ENCODE results near the gene TRAPPC8.

TRAPPC8 gene, protein sequence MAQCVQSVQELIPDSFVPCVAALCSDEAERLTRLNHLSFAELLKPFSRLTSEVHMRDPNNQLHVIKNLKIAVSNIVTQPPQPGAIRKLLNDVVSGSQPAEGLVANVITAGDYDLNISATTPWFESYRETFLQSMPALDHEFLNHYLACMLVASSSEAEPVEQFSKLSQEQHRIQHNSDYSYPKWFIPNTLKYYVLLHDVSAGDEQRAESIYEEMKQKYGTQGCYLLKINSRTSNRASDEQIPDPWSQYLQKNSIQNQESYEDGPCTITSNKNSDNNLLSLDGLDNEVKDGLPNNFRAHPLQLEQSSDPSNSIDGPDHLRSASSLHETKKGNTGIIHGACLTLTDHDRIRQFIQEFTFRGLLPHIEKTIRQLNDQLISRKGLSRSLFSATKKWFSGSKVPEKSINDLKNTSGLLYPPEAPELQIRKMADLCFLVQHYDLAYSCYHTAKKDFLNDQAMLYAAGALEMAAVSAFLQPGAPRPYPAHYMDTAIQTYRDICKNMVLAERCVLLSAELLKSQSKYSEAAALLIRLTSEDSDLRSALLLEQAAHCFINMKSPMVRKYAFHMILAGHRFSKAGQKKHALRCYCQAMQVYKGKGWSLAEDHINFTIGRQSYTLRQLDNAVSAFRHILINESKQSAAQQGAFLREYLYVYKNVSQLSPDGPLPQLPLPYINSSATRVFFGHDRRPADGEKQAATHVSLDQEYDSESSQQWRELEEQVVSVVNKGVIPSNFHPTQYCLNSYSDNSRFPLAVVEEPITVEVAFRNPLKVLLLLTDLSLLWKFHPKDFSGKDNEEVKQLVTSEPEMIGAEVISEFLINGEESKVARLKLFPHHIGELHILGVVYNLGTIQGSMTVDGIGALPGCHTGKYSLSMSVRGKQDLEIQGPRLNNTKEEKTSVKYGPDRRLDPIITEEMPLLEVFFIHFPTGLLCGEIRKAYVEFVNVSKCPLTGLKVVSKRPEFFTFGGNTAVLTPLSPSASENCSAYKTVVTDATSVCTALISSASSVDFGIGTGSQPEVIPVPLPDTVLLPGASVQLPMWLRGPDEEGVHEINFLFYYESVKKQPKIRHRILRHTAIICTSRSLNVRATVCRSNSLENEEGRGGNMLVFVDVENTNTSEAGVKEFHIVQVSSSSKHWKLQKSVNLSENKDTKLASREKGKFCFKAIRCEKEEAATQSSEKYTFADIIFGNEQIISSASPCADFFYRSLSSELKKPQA (N-terminal part only)

DNA sequence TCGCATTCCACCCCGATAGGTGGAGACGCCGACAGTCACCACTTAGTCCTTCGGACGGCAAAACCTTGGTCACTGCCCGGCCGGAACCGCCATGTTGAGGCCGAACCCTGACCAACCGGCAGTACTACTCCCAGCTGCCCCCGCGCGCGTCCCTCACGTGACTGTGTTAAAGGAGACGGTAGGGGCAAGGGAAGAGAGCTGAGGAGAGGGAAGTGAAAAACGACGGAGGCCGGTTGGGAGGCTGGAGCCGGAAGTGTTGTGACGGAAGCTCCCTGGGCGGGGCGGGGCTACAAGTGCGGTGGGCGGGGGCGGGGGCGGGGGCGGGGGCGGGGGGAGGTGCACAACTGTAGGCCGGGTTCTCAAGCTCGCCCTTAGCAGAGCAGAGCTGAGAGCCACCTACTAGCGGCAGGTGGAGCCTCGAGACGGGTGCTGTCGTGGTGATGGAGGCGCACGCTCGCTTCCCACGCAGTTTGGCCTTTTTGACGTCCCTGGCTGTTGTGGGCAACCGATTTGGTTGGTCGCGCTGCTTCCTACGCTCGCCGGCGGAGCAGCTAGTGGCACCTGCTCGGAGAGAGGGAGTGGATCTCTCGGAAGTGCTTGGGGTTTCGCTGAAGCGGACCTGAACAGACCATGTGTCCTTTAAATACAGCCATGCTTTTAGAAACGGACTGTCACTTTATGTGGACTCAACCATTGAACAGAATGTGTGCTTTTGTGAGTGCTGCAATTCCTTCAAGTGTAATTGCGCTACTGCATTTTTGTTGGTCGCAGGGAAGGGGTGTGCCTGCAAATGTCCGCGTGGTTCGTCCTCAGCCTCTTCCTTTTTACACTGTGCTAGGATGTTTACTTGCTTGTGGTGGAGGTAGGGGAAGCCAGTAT, at the start of gene TRAPPC8:
Gene TRAPPC8 (minus strand): TSS at position 130 of the 879 bp plus-strand sequence. CDS start 364 bp downstream, outside the sequence.
- no peaks in the 10 kb centered on the region for H3K27me3 ChIP-seq (ENCODE audit: insufficient read depth, low read length, poor library complexity)
- H3K79me2 ChIP-seq (ENCODE audit: insufficient read depth, low read length) = peaks cover 47% of the 10 kb centered on the region
- peaks cover 22% of the 10 kb centered on the region for H4K20me1 ChIP-seq (ENCODE audit: insufficient read depth, low read length)
- H3K4me1 ChIP-seq (ENCODE audit: insufficient read depth, low read length) = peaks cover 49% of the 10 kb centered on the region
- DNase-seq (peak; percentile 94), ATAC-seq (ENCODE audit: insufficient read depth, low read depth) (peak; percentile 88)
- TF ChIP-seq CTCF (IDR thresholded peaks at IDR 0.05; ENCODE audit: borderline replicate concordance, extremely low read depth, low read length, poor library complexity, severe bottlenecking) (peak; percentile 50), EZH2 (IDR thresholded peaks at IDR 0.05; ENCODE audit: borderline replicate concordance, low read depth, low read length, severe bottlenecking) (no peak)
- H3K4me2 ChIP-seq (ENCODE audit: insufficient read depth, low read length) = peak within 1 kb of the TSS; percentile 99
- peak within 1 kb of the TSS; percentile 82 for H3K27ac ChIP-seq (ENCODE audit: low read length)
- H3K9me3 ChIP-seq (ENCODE audit: insufficient read depth, low read length, severe bottlenecking) = no peaks in the 10 kb centered on the region
- peaks cover 13% of the 10 kb centered on the region for H3K36me3 ChIP-seq (ENCODE audit: insufficient read depth, low read length)
- peak within 1 kb of the TSS; percentile 98 for H2AFZ ChIP-seq (ENCODE audit: low read depth, low read length)
- peak within 1 kb of the TSS; percentile 90 to 95 for H3K4me3 ChIP-seq (ENCODE audit: low read depth in 1 of 2, low read length in 2 of 2)
- peak within 1 kb of the TSS; percentile 71 for H3K9ac ChIP-seq (ENCODE audit: low read depth, low read length)

GRCh38 chr18:31990823-31991222, 47.9 kb upstream of the TRAPPC8 start:
- Histone ChIP-seq H3K36me3 (ENCODE audit: insufficient read depth, low read length) (no peaks in the 10 kb centered on the region), H3K4me3 (ENCODE audit: low read depth in 1 of 2, low read length in 2 of 2) (no peak overlapping the region), H3K4me1 (ENCODE audit: insufficient read depth, low read length) (no peaks in the 10 kb centered on the region), H3K79me2 (ENCODE audit: insufficient read depth, low read length) (no peaks in the 10 kb centered on the region), H3K27ac (ENCODE audit: low read length) (no peak overlapping the region), H3K9me3 (ENCODE audit: insufficient read depth, low read length, severe bottlenecking) (no peaks in the 10 kb centered on the region), H3K4me2 (ENCODE audit: insufficient read depth, low read length) (no peak overlapping the region), H2AFZ (ENCODE audit: low read depth, low read length) (no peak overlapping the region), H4K20me1 (ENCODE audit: insufficient read depth, low read length) (no peaks in the 10 kb centered on the region), H3K27me3 (ENCODE audit: insufficient read depth, low read length, poor library complexity) (no peaks in the 10 kb centered on the region), H3K9ac (ENCODE audit: low read depth, low read length) (no peak overlapping the region)
- ATAC-seq (ENCODE audit: insufficient read depth, low read depth) (no peak), DNase-seq (no peak)
- no peak for TF ChIP-seq CTCF (IDR thresholded peaks at IDR 0.05; ENCODE audit: borderline replicate concordance, extremely low read depth, low read length, poor library complexity, severe bottlenecking)
- no peak for TF ChIP-seq EZH2 (IDR thresholded peaks at IDR 0.05; ENCODE audit: borderline replicate concordance, low read depth, low read length, severe bottlenecking)

- peaks cover under 1% of the 10 kb centered on the region for H3K9me3 ChIP-seq (ENCODE audit: insufficient read depth, low read length, severe bottlenecking)
- DNase-seq (peak; percentile 18), ATAC-seq (ENCODE audit: insufficient read depth, low read depth) (peak; percentile 91)
- H3K79me2 ChIP-seq (ENCODE audit: insufficient read depth, low read length) = no peaks in the 10 kb centered on the region
- no peak overlapping the region for H2AFZ ChIP-seq (ENCODE audit: low read depth, low read length)
- peaks cover 20% of the 10 kb centered on the region for H3K4me1 ChIP-seq (ENCODE audit: insufficient read depth, low read length)
- no peaks in the 10 kb centered on the region for H3K36me3 ChIP-seq (ENCODE audit: insufficient read depth, low read length)
- H3K27me3 ChIP-seq (ENCODE audit: insufficient read depth, low read length, poor library complexity) = no peaks in the 10 kb centered on the region
- H4K20me1 ChIP-seq (ENCODE audit: insufficient read depth, low read length) = no peaks in the 10 kb centered on the region
- H3K4me3 ChIP-seq (ENCODE audit: low read depth in 1 of 2, low read length in 2 of 2) = no peak overlapping the region
- TF ChIP-seq EZH2 (IDR thresholded peaks at IDR 0.05; ENCODE audit: borderline replicate concordance, low read depth, low read length, severe bottlenecking) = no peak
- no peak for TF ChIP-seq CTCF (IDR thresholded peaks at IDR 0.05; ENCODE audit: borderline replicate concordance, extremely low read depth, low read length, poor library complexity, severe bottlenecking)
- no peak overlapping the region for H3K27ac ChIP-seq (ENCODE audit: low read length)
- H3K9ac ChIP-seq (ENCODE audit: low read depth, low read length) = no peak overlapping the region
- no peak overlapping the region for H3K4me2 ChIP-seq (ENCODE audit: insufficient read depth, low read length)
These were observed 41.0 kb upstream of the TRAPPC8 start for GRCh38 chr18:31983976-31984375.

All from DND-41 (cell line).